Measurements from ENCODE around the gene PILRB.

The PILRB gene

GRCh38 chr7:100366411-100367250 lies 8.7 kb downstream of the PILRB start:
- no peaks in the 10 kb centered on the region for H3K9me3 ChIP-seq (ENCODE audit: control insufficient read depth in 5 of 5, low read length in 5 of 5)
- no peak overlapping the region for H3K27ac ChIP-seq (ENCODE audit: low read depth, low read length)
- H3K4me3 ChIP-seq (ENCODE audit: low read depth in 1 of 5, low read length in 5 of 5), result no peak overlapping the region
- no peaks in the 10 kb centered on the region for H3K27me3 ChIP-seq (ENCODE audit: control insufficient read depth in 5 of 5, insufficient read depth in 4 of 5, low read length in 5 of 5)
- H3K4me1 ChIP-seq (ENCODE audit: control insufficient read depth in 5 of 5, insufficient read depth in 5 of 5, low read length in 5 of 5), result peaks cover 0 to 33% (median 12%) of the 10 kb centered on the region in 5 donors
- no peak overlapping the region for H3K9ac ChIP-seq (ENCODE audit: low read length in 5 of 5)
- peaks cover 17 to 39% (median 32%) of the 10 kb centered on the region in 5 donors for H3K36me3 ChIP-seq (ENCODE audit: control insufficient read depth in 5 of 5, insufficient read depth in 5 of 5, low read length in 5 of 5)

DNA sequence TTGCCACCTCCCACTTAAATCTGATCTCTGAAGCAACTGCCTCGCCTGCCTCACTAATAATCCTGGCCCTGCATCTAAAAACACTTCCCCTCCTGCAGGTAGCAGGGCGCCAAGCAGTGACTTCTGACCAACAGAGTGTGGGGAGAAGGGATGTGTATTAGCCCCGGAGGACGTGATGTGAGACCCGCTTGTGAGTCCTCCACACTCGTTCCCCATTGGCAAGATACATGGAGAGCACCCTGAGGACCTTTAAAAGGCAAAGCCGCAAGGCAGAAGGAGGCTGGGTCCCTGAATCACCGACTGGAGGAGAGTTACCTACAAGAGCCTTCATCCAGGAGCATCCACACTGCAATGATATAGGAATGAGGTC lies 9.3 kb downstream of the PILRB start:
- no peak overlapping the region for H3K27ac ChIP-seq (ENCODE audit: low read depth, low read length)
- no peaks in the 10 kb centered on the region for H3K9me3 ChIP-seq (ENCODE audit: control insufficient read depth in 5 of 5, low read length in 5 of 5)
- peaks cover 0 to 38% (median 18%) of the 10 kb centered on the region in 5 donors for H3K4me1 ChIP-seq (ENCODE audit: control insufficient read depth in 5 of 5, insufficient read depth in 5 of 5, low read length in 5 of 5)
- H3K9ac ChIP-seq (ENCODE audit: low read length in 5 of 5), result no peak overlapping the region
- H3K27me3 ChIP-seq (ENCODE audit: control insufficient read depth in 5 of 5, insufficient read depth in 4 of 5, low read length in 5 of 5), result no peaks in the 10 kb centered on the region
- no peak overlapping the region for H3K4me3 ChIP-seq (ENCODE audit: low read depth in 1 of 5, low read length in 5 of 5)
- peaks cover 13 to 32% (median 26%) of the 10 kb centered on the region in 5 donors for H3K36me3 ChIP-seq (ENCODE audit: control insufficient read depth in 5 of 5, insufficient read depth in 5 of 5, low read length in 5 of 5)

DNA sequence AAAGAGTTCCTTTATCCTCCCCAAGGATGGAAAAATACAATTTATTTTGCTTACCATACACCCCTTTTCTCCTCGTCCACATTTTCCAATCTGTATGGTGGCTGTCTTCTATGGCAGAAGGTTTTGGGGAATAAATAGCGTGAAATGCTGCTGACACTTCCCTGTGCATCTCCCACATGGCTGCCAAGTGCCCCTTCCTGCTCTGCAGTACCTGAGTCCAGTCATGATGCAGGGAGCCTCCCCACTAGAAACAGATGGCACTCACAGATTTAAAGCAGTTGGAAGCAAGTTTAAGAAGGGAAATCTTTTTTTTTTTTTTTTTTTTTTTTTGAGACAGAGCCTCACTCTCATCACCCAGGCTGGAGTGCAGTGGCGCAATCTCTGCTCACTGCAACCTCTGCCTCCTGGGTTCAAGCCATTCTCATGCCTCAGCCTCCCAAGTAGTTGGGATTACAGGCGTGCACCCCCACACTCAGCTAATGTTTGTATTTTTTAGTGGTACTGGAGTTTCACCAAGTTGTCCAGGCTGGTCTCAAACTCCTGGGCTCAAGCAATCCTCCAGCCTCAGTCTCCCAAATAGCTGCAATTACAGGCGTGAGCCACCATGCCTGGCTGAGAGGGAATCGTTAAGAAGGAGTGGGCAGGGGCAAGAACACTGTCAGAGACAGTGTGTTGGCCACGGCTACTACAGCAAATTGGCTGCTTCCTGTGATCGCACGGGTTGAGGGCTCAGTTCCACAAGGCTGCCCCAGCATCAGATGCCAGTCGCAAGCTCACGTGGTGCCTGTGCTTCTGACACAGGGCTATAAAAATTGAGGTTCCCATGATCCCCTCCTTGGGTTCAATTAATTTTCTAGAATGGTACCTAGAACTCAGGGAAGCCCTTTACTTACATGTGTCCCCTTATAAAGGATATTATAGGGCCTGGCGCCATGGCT lies 10.0 kb downstream of the PILRB start:
- no peaks in the 10 kb centered on the region for H3K27me3 ChIP-seq (ENCODE audit: control insufficient read depth in 5 of 5, insufficient read depth in 4 of 5, low read length in 5 of 5)
- H3K9ac ChIP-seq (ENCODE audit: low read length in 5 of 5), result no peak overlapping the region
- no peak overlapping the region for H3K4me3 ChIP-seq (ENCODE audit: low read depth in 1 of 5, low read length in 5 of 5)
- H3K4me1 ChIP-seq (ENCODE audit: control insufficient read depth in 5 of 5, insufficient read depth in 5 of 5, low read length in 5 of 5), result peaks cover 0 to 46% (median 25%) of the 10 kb centered on the region in 5 donors
- H3K36me3 ChIP-seq (ENCODE audit: control insufficient read depth in 5 of 5, insufficient read depth in 5 of 5, low read length in 5 of 5), result peaks cover 12 to 25% (median 19%) of the 10 kb centered on the region in 5 donors
- no peak overlapping the region for H3K27ac ChIP-seq (ENCODE audit: low read depth, low read length)
- no peaks in the 10 kb centered on the region for H3K9me3 ChIP-seq (ENCODE audit: control insufficient read depth in 5 of 5, low read length in 5 of 5)

DNA sequence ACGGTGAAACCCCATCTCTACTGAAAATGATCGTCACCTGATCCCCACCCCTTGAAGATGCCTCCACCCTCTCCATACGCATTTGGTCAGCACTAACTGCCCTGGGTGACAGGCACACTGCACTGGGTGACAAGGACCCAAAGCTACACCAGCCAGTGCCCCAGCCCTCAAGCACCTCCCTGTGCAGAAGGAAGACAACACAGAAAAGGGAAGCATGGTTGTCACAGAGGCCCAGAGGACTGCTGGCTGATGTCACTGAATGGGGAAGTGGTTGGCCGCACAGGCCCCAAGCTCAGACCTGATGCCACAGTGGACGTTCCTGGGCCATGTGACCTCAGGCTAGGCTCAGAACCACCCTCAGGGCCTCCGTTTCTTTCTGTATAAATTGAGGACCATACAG lies 11.2 kb downstream of the PILRB start:
- no peak overlapping the region for H3K4me3 ChIP-seq (ENCODE audit: low read depth in 1 of 5, low read length in 5 of 5)
- peaks cover 0 to 55% (median 31%) of the 10 kb centered on the region in 5 donors for H3K4me1 ChIP-seq (ENCODE audit: control insufficient read depth in 5 of 5, insufficient read depth in 5 of 5, low read length in 5 of 5)
- H3K27me3 ChIP-seq (ENCODE audit: control insufficient read depth in 5 of 5, insufficient read depth in 4 of 5, low read length in 5 of 5), result no peaks in the 10 kb centered on the region
- H3K27ac ChIP-seq (ENCODE audit: low read depth, low read length), result no peak overlapping the region
- no peak overlapping the region for H3K9ac ChIP-seq (ENCODE audit: low read length in 5 of 5)
- no peaks in the 10 kb centered on the region for H3K9me3 ChIP-seq (ENCODE audit: control insufficient read depth in 5 of 5, low read length in 5 of 5)
- H3K36me3 ChIP-seq (ENCODE audit: control insufficient read depth in 5 of 5, insufficient read depth in 5 of 5, low read length in 5 of 5), result peaks cover 6 to 17% (median 13%) of the 10 kb centered on the region in 5 donors

DNA sequence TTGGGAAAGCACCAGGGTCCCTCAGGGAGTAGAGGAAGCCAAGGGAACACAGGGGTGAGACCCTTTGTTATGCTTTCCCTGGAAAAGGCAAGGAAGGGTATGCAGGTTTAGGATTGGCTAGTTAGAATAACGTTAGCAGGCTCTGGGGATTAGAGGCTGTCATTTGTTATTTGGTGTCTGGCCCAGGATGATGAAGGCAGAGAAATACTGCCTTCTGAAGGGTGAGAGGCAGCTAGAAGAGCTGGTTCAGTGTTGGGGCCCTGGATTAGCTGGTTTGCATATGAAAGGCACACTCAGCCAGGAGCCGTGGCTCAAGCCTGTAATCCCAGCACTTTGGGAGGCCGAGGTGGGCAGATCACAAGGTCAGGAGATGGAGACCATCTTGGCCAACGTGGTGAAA lies 12.4 kb downstream of the PILRB start:
- no peak overlapping the region for H3K27ac ChIP-seq (ENCODE audit: low read depth, low read length)
- H3K36me3 ChIP-seq (ENCODE audit: control insufficient read depth in 5 of 5, insufficient read depth in 5 of 5, low read length in 5 of 5), result peaks cover 0 to 16% (median 10%) of the 10 kb centered on the region in 5 donors
- H3K4me3 ChIP-seq (ENCODE audit: low read depth in 1 of 5, low read length in 5 of 5), result no peak overlapping the region
- H3K9me3 ChIP-seq (ENCODE audit: control insufficient read depth in 5 of 5, low read length in 5 of 5), result no peaks in the 10 kb centered on the region
- peak overlapping the region in 2 of 5 donors; percentile 23 to 31 for H3K9ac ChIP-seq (ENCODE audit: low read length in 5 of 5)
- H3K27me3 ChIP-seq (ENCODE audit: control insufficient read depth in 5 of 5, insufficient read depth in 4 of 5, low read length in 5 of 5), result no peaks in the 10 kb centered on the region
- peaks cover 0 to 63% (median 31%) of the 10 kb centered on the region in 5 donors for H3K4me1 ChIP-seq (ENCODE audit: control insufficient read depth in 5 of 5, insufficient read depth in 5 of 5, low read length in 5 of 5)

- no peak overlapping the region for H3K27ac ChIP-seq (ENCODE audit: low read depth, low read length)
- H3K27me3 ChIP-seq (ENCODE audit: control insufficient read depth in 5 of 5, insufficient read depth in 4 of 5, low read length in 5 of 5), result no peaks in the 10 kb centered on the region
- H3K9me3 ChIP-seq (ENCODE audit: control insufficient read depth in 5 of 5, low read length in 5 of 5), result no peaks in the 10 kb centered on the region
- peaks cover 0 to 16% (median 10%) of the 10 kb centered on the region in 5 donors for H3K36me3 ChIP-seq (ENCODE audit: control insufficient read depth in 5 of 5, insufficient read depth in 5 of 5, low read length in 5 of 5)
- no peak overlapping the region for H3K9ac ChIP-seq (ENCODE audit: low read length in 5 of 5)
- no peak overlapping the region for H3K4me3 ChIP-seq (ENCODE audit: low read depth in 1 of 5, low read length in 5 of 5)
- H3K4me1 ChIP-seq (ENCODE audit: control insufficient read depth in 5 of 5, insufficient read depth in 5 of 5, low read length in 5 of 5), result peaks cover 0 to 61% (median 31%) of the 10 kb centered on the region in 5 donors
Measured at GRCh38 chr7:100370746-100371145, 12.8 kb downstream of the PILRB start.

DNA sequence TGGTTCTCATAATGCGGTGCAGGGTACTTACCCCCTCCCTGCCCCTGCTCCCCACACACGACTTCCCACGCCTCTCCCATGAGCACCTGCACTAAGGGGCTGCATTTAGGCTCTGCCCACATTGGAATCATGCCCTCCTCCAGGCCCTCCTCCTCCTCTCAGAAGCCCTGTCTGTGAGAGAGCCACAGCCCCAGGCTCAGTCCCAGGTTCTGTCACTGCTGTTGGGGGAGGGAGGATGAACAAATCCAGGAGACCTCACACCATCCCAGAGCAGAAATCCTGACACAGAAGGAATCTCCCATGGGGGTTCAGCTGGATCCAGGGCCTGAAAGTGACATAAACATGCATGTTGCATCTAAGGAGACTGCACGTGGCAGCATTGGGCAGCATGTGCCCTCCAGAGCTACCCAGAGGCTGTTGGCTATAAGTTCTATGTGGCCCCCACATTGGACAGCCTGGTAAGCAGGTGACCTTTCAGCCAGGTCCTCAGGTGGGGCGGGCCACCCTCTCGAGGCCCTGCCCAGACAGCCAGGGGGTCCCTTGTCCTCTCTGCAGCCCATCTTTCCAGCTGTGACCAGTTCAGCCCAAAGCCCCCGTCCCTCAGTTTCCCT lies 13.7 kb downstream of the PILRB start:
- Histone ChIP-seq H3K36me3 (ENCODE audit: control insufficient read depth in 5 of 5, insufficient read depth in 5 of 5, low read length in 5 of 5) (peaks cover 0 to 16% (median 10%) of the 10 kb centered on the region in 5 donors), H3K27ac (ENCODE audit: low read depth, low read length) (no peak overlapping the region), H3K9me3 (ENCODE audit: control insufficient read depth in 5 of 5, low read length in 5 of 5) (no peaks in the 10 kb centered on the region), H3K4me3 (ENCODE audit: low read depth in 1 of 5, low read length in 5 of 5) (no peak overlapping the region), H3K9ac (ENCODE audit: low read length in 5 of 5) (no peak overlapping the region), H3K4me1 (ENCODE audit: control insufficient read depth in 5 of 5, insufficient read depth in 5 of 5, low read length in 5 of 5) (peaks cover 0 to 61% (median 31%) of the 10 kb centered on the region in 5 donors), H3K27me3 (ENCODE audit: control insufficient read depth in 5 of 5, insufficient read depth in 4 of 5, low read length in 5 of 5) (no peaks in the 10 kb centered on the region)

GRCh38 chr7:100372256-100372655 lies 14.3 kb downstream of the PILRB start:
- Histone ChIP-seq H3K27ac (ENCODE audit: low read depth, low read length) (no peak overlapping the region), H3K4me3 (ENCODE audit: low read depth in 1 of 5, low read length in 5 of 5) (no peak overlapping the region), H3K9me3 (ENCODE audit: control insufficient read depth in 5 of 5, low read length in 5 of 5) (no peaks in the 10 kb centered on the region), H3K4me1 (ENCODE audit: control insufficient read depth in 5 of 5, insufficient read depth in 5 of 5, low read length in 5 of 5) (peaks cover 0 to 59% (median 31%) of the 10 kb centered on the region in 5 donors), H3K27me3 (ENCODE audit: control insufficient read depth in 5 of 5, insufficient read depth in 4 of 5, low read length in 5 of 5) (no peaks in the 10 kb centered on the region), H3K36me3 (ENCODE audit: control insufficient read depth in 5 of 5, insufficient read depth in 5 of 5, low read length in 5 of 5) (peaks cover 0 to 14% (median 9%) of the 10 kb centered on the region in 5 donors), H3K9ac (ENCODE audit: low read length in 5 of 5) (peak overlapping the region in 2 of 5 donors; percentile 33 to 47)

- Histone ChIP-seq H3K9ac (ENCODE audit: low read length in 5 of 5) (peak overlapping the region in 2 of 5 donors; percentile 33 to 47), H3K4me1 (ENCODE audit: control insufficient read depth in 5 of 5, insufficient read depth in 5 of 5, low read length in 5 of 5) (peaks cover 0 to 58% (median 31%) of the 10 kb centered on the region in 5 donors), H3K4me3 (ENCODE audit: low read depth in 1 of 5, low read length in 5 of 5) (peak overlapping the region in 1 of 5 donors; percentile 49), H3K36me3 (ENCODE audit: control insufficient read depth in 5 of 5, insufficient read depth in 5 of 5, low read length in 5 of 5) (peaks cover 0 to 9% (median 4%) of the 10 kb centered on the region in 5 donors), H3K27ac (ENCODE audit: low read depth, low read length) (no peak overlapping the region), H3K9me3 (ENCODE audit: control insufficient read depth in 5 of 5, low read length in 5 of 5) (no peaks in the 10 kb centered on the region), H3K27me3 (ENCODE audit: control insufficient read depth in 5 of 5, insufficient read depth in 4 of 5, low read length in 5 of 5) (no peaks in the 10 kb centered on the region)
Measured at GRCh38 chr7:100372694-100373093, 14.8 kb downstream of the PILRB start.
